ENCODE measurements around the gene KCNMA1. TPM values are rescaled to one million over a fixed set of nuclear protein-coding genes. Genes with fewer than 3 reads are reported as not detected.
A peak's percentile ranks its signal among the peaks of the same experiment; 100 is the strongest.

Gene KCNMA1
- total RNA-seq, 4 donors from 2014 or later, result 66.8 to 96.5 (median 78.9) TPM

DNA sequence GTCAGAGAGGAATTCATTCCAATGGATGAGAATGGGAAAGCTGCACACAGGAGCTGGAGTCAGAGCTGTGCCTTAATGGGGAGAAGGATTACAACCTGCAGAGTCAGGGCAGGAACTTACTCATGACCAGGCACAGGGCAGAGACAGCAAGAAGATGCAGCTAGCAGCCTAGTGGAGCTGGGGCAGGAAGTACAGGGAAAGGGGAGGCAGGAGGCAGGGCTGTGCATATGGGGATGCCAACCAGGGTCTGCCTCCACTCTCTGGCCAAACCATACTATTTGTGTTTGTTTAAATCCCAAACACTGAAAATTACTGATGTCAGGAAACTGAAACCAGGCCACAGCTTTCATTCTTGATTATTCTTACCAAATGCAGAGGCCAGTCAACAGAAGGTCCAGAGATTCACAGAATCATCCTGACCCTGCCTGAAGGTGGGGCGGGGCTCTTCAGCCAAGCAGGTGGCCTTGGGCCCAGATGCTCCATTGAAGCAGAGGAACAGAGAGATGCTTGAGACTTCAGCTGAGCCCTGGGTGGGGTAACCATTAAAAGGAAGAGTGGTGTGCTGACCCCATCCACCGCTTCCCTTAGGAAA, 461.9 kb downstream of the KCNMA1 start:
- in situ Hi-C loops (cut with MboI; ENCODE audit: low sequenced_read_pairs in 4 of 4), result loop anchor here in 1 of 4 donors (10.0 kb wide), 1 partner anchor 219 kb away; no protein-coding TSS in a partner anchor
- Histone ChIP-seq H3K36me3 (no peaks in the 10 kb centered on the region), H3K27me3 (no peaks in the 10 kb centered on the region), H3K9me3 (no peaks in the 10 kb centered on the region), H3K4me3 (no peak overlapping the region), H3K4me1 (peaks cover 17 to 25% of the 10 kb centered on the region in 2 donors), H3K27ac (no peak overlapping the region)
- ATAC-seq, result no peak
- intact Hi-C loops (cut with DNase I; ENCODE audit: low total_unique reads), result loop anchor here (2.0 to 5.0 kb wide), 3 partner anchors 62 to 465 kb away; no protein-coding TSS in a partner anchor
- DNase-seq, result no peak
- TF ChIP-seq, protein P1, sequence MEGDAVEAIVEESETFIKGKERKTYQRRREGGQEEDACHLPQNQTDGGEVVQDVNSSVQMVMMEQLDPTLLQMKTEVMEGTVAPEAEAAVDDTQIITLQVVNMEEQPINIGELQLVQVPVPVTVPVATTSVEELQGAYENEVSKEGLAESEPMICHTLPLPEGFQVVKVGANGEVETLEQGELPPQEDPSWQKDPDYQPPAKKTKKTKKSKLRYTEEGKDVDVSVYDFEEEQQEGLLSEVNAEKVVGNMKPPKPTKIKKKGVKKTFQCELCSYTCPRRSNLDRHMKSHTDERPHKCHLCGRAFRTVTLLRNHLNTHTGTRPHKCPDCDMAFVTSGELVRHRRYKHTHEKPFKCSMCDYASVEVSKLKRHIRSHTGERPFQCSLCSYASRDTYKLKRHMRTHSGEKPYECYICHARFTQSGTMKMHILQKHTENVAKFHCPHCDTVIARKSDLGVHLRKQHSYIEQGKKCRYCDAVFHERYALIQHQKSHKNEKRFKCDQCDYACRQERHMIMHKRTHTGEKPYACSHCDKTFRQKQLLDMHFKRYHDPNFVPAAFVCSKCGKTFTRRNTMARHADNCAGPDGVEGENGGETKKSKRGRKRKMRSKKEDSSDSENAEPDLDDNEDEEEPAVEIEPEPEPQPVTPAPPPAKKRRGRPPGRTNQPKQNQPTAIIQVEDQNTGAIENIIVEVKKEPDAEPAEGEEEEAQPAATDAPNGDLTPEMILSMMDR (IDR thresholded peaks at IDR 0.05 in 4 of 5, conservative IDR thresholded peaks at IDR 0.05 in 1 of 5), result no peak
- TF ChIP-seq POLR2A (IDR thresholded peaks at IDR 0.05), result no peak

- in situ Hi-C loops (cut with MboI; ENCODE audit: low sequenced_read_pairs in 4 of 4), result loop anchor here (5.0 to 25.0 kb wide), 5 partner anchors 213 to 473 kb away; no protein-coding TSS in a partner anchor
- no peaks in the 10 kb centered on the region for H3K27me3 ChIP-seq
- TF ChIP-seq POLR2A (IDR thresholded peaks at IDR 0.05), result no peak
- TF ChIP-seq, protein P1 (IDR thresholded peaks at IDR 0.05 in 4 of 5, conservative IDR thresholded peaks at IDR 0.05 in 1 of 5), result peak; percentile 88 to 94 (median 89)
- H3K4me1 ChIP-seq, result peaks cover 6 to 8% of the 10 kb centered on the region in 2 donors
- ATAC-seq (peak; percentile 66 to 90), DNase-seq (peak; percentile 42 to 73)
- H3K36me3 ChIP-seq, result no peaks in the 10 kb centered on the region
- H3K9me3 ChIP-seq, result no peaks in the 10 kb centered on the region
- no peak overlapping the region for H3K27ac ChIP-seq
- intact Hi-C loops (cut with DNase I; ENCODE audit: low total_unique reads), result loop anchor here (2.0 kb wide), 1 partner anchor 467 kb away; no protein-coding TSS in a partner anchor
- H3K4me3 ChIP-seq, result no peak overlapping the region
Observed at GRCh38 chr10:77173615-77174461, 463.8 kb downstream of the KCNMA1 start.

GRCh38 chr10:77172086-77172485, 465.5 kb downstream of the KCNMA1 start:
- Histone ChIP-seq H3K27ac (no peak overlapping the region), H3K4me3 (no peak overlapping the region), H3K36me3 (no peaks in the 10 kb centered on the region), H3K9me3 (no peaks in the 10 kb centered on the region), H3K27me3 (no peaks in the 10 kb centered on the region), H3K4me1 (no peaks in the 10 kb centered on the region)
- TF ChIP-seq POLR2A (IDR thresholded peaks at IDR 0.05), result no peak
- TF ChIP-seq, protein P1 (IDR thresholded peaks at IDR 0.05 in 4 of 5, conservative IDR thresholded peaks at IDR 0.05 in 1 of 5), result no peak
- ATAC-seq, result no peak
- in situ Hi-C loops (cut with MboI; ENCODE audit: low sequenced_read_pairs in 4 of 4) (loop anchor here (5.0 to 25.0 kb wide), 5 partner anchors 215 to 475 kb away; no protein-coding TSS in a partner anchor), intact Hi-C loops (cut with DNase I; ENCODE audit: low total_unique reads) (no loop called here)
- no peak for DNase-seq

DNA sequence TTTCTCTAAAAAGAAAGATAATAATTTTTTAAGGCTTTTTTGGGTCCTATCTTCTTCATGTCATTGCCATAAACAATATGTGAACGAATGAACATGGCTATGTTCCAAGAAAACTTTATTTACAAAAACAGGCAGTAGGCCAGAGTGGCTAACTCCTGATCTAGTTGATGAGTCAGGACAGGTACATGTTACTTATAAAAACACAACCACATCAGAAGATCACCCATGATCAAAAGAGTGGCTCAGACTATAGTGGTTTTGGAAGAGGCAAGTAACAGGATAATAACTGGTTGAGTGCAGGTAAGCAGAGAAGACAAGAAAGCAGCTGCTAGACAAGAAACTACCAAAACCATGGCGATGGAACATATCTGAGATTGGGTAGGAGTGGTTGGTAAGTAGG, 468.7 kb downstream of the KCNMA1 start:
- Histone ChIP-seq H3K4me1 (peaks cover 0 to 16% of the 10 kb centered on the region in 2 donors), H3K27me3 (no peaks in the 10 kb centered on the region), H3K4me3 (no peak overlapping the region), H3K36me3 (no peaks in the 10 kb centered on the region), H3K9me3 (no peaks in the 10 kb centered on the region), H3K27ac (no peak overlapping the region)
- in situ Hi-C loops (cut with MboI; ENCODE audit: low sequenced_read_pairs in 4 of 4) (loop anchor here in 3 of 4 donors (10.0 to 25.0 kb wide), 4 partner anchors 218 to 546 kb away; no protein-coding TSS in a partner anchor), intact Hi-C loops (cut with DNase I; ENCODE audit: low total_unique reads) (loop anchor here (5.0 to 10.0 kb wide), 2 partner anchors 206 to 543 kb away; no protein-coding TSS in a partner anchor)
- no peak for DNase-seq
- ATAC-seq, result no peak
- TF ChIP-seq, protein P1 (IDR thresholded peaks at IDR 0.05 in 4 of 5, conservative IDR thresholded peaks at IDR 0.05 in 1 of 5), result no peak
- TF ChIP-seq POLR2A (IDR thresholded peaks at IDR 0.05), result no peak
